GM23338 (cell line): ENCODE data around the gene CNP. TPM values are rescaled to one million over a fixed set of nuclear protein-coding genes. Genes with fewer than 3 reads are reported as not detected.

Experiments used
- ATAC-seq: fragments of 200-7000 bp; cut with Tn5 transposase; 3 replicates; pipeline ENCODE4 v1.9.1; 2020
- DNase-seq: peaks from one replicate; pipeline ENCODE4 v3.0.0-alpha.2; 2015; ENCODE audit warnings: low spot score
- H2AFZ ChIP-seq: fragments of 200-600 bp; sonication (generic); 2 replicates; pipeline ENCODE4 v1.8.0; 2016; ENCODE audit warnings: antibody characterized with exemption, mild to moderate bottlenecking, moderate library complexity
- H3F3A ChIP-seq: fragments of 200-600 bp; sonication (generic); replicated peaks from 2 replicates; pipeline ENCODE4 v1.8.0; 2017; ENCODE audit warnings: antibody characterized with exemption, mixed run types, low read depth
- H3K27ac ChIP-seq: fragments of 200-600 bp; sonication (generic); 2 replicates; pipeline ENCODE4 v1.6.1; 2016; ENCODE audit warnings: low read depth
- H3K27me3 ChIP-seq: fragments of 200-600 bp; sonication (generic); 2 replicates; pipeline ENCODE4 v1.8.0; 2016; ENCODE audit warnings: mild to moderate bottlenecking, mixed run types, moderate library complexity; ENCODE audit not compliant: insufficient read depth
- H3K36me3 ChIP-seq: fragments of 200-600 bp; sonication (generic); 2 replicates; pipeline ENCODE4 v1.8.0; 2016; ENCODE audit warnings: mild to moderate bottlenecking; ENCODE audit not compliant: insufficient read depth
- H3K4me1 ChIP-seq: fragments of 200-600 bp; sonication (generic); 2 replicates; pipeline ENCODE4 v1.8.0; 2016; ENCODE audit warnings: mild to moderate bottlenecking, moderate library complexity; ENCODE audit not compliant: insufficient read depth
- H3K4me2 ChIP-seq: fragments of 200-600 bp; sonication (generic); 2 replicates; pipeline ENCODE4 v1.7.1; 2017; ENCODE audit warnings: mixed run types
- H3K4me3 ChIP-seq: fragments of 200-600 bp; sonication (generic); 2 replicates; pipeline ENCODE4 v1.6.1; 2016; ENCODE audit warnings: mixed run types
- H3K79me2 ChIP-seq: fragments of 200-600 bp; sonication (generic); replicated peaks from 2 replicates; pipeline ENCODE4 v1.8.0; 2017; ENCODE audit warnings: mild to moderate bottlenecking; ENCODE audit not compliant: insufficient read depth
- H3K9me2 ChIP-seq: fragments of 200-600 bp; sonication (generic); 2 replicates; pipeline ENCODE4 v1.8.0; 2017; ENCODE audit not compliant: insufficient read depth
- H4K20me1 ChIP-seq: fragments of 200-600 bp; sonication (generic); replicated peaks from 2 replicates; pipeline ENCODE4 v1.8.0; 2017; ENCODE audit warnings: mild to moderate bottlenecking; ENCODE audit not compliant: insufficient read depth
- H3K27ac Mint-ChIP-seq: 2 replicates; pipeline ENCODE4 v1.8.0; 2020; ENCODE audit warnings: inconsistent platforms, mild to moderate bottlenecking, moderate library complexity, mixed read lengths
- H3K27me3 Mint-ChIP-seq: 3 replicates; pipeline ENCODE4 v1.8.0; 2022; ENCODE audit warnings: low read depth, mild to moderate bottlenecking, moderate library complexity, mixed read lengths, inconsistent platforms; ENCODE audit not compliant: insufficient read depth, poor library complexity
- H3K36me3 Mint-ChIP-seq: 3 replicates; pipeline ENCODE4 v1.8.0; 2021; ENCODE audit warnings: low read depth, mild to moderate bottlenecking, inconsistent platforms, moderate library complexity, mixed read lengths
- H3K4me1 Mint-ChIP-seq: 3 replicates; pipeline ENCODE4 v1.8.0; 2020; ENCODE audit warnings: mild to moderate bottlenecking, inconsistent platforms, mixed read lengths
- H3K4me3 Mint-ChIP-seq: 3 replicates; pipeline ENCODE4 v1.8.0; 2021; ENCODE audit warnings: moderate library complexity, mild to moderate bottlenecking, inconsistent platforms, mixed read lengths
- H3K9me3 Mint-ChIP-seq: 3 replicates; pipeline ENCODE4 v1.8.0; 2020; ENCODE audit warnings: moderate library complexity, mild to moderate bottlenecking, inconsistent platforms, mixed read lengths
- CREB1 ChIP-seq: fragments of 250-450 bp; sonication (Bioruptor Pico); IDR thresholded peaks from 2 replicates; pipeline ENCODE4 v1.5.0; 2020; ENCODE audit warnings: low read depth, mild to moderate bottlenecking, moderate library complexity
- JUNB ChIP-seq: IDR thresholded peaks from one replicate; pipeline ENCODE4 v1.6.1; 2016; ENCODE audit warnings: antibody characterized with exemption; ENCODE audit not compliant: unreplicated experiment
- NANOG ChIP-seq: IDR thresholded peaks from 2 replicates; pipeline ENCODE4 v1.6.1; 2016; ENCODE audit warnings: antibody characterized with exemption, borderline replicate concordance
- STAT1 ChIP-seq: IDR thresholded peaks from one replicate; pipeline ENCODE4 v1.6.1; 2016; ENCODE audit warnings: antibody characterized with exemption; ENCODE audit not compliant: unreplicated experiment
- ZNF114 ChIP-seq: fragments of 250-450 bp; sonication (Bioruptor Pico); IDR thresholded peaks from 2 replicates; pipeline ENCODE4 v1.5.0; 2020; ENCODE audit warnings: mild to moderate bottlenecking, moderate library complexity
- ZNF331 ChIP-seq: fragments of 250-450 bp; sonication (Bioruptor Pico); IDR thresholded peaks from 2 replicates; pipeline ENCODE4 v1.5.0; 2020; ENCODE audit warnings: low read depth, mild to moderate bottlenecking, moderate library complexity
- polyA plus RNA-seq: library from polyadenylated mRNA; unstranded; fragments of >200 nt; fragmentation: Nextera tagmentation; extraction: Ambion mirVana; gene quantifications from 2 replicates; pipeline ENCODE4 v1.2.1, GENCODE V29; 2016
- total RNA-seq: library from RNA; depleted of rRNA; stranded (reverse); fragments of >200 nt; shearing (Covaris generic); gene quantifications from 2 replicates; pipeline ENCODE4 v1.2.3, GENCODE V29; 2014
- TF ChIP-seq, protein P1 (sequence below): IDR thresholded peaks from 2 replicates; pipeline ENCODE4 v1.6.1; 2016; ENCODE audit warnings: antibody characterized with exemption
- TF ChIP-seq, protein P2 (sequence below): fragments of 250-450 bp; sonication (Bioruptor Pico); IDR thresholded peaks from 2 replicates; pipeline ENCODE4 v1.5.0; 2020; ENCODE audit warnings: mild to moderate bottlenecking, moderate library complexity

The CNP gene
- total and polyA plus RNA-seq, 2 experiments from 2014 or later, result 30.8 to 47.8 TPM

GRCh38 chr17:41974031-41974430 is 7.4 kb downstream of the CNP start (continued):
- TF ChIP-seq, protein P1, sequence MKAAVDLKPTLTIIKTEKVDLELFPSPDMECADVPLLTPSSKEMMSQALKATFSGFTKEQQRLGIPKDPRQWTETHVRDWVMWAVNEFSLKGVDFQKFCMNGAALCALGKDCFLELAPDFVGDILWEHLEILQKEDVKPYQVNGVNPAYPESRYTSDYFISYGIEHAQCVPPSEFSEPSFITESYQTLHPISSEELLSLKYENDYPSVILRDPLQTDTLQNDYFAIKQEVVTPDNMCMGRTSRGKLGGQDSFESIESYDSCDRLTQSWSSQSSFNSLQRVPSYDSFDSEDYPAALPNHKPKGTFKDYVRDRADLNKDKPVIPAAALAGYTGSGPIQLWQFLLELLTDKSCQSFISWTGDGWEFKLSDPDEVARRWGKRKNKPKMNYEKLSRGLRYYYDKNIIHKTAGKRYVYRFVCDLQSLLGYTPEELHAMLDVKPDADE, result no peak
- TF ChIP-seq ZNF114 (CRISPR knock-in tag) (no peak), STAT1 (no peak), CREB1 (CRISPR knock-in tag) (no peak), JUNB (no peak)
- TF ChIP-seq, protein P2, sequence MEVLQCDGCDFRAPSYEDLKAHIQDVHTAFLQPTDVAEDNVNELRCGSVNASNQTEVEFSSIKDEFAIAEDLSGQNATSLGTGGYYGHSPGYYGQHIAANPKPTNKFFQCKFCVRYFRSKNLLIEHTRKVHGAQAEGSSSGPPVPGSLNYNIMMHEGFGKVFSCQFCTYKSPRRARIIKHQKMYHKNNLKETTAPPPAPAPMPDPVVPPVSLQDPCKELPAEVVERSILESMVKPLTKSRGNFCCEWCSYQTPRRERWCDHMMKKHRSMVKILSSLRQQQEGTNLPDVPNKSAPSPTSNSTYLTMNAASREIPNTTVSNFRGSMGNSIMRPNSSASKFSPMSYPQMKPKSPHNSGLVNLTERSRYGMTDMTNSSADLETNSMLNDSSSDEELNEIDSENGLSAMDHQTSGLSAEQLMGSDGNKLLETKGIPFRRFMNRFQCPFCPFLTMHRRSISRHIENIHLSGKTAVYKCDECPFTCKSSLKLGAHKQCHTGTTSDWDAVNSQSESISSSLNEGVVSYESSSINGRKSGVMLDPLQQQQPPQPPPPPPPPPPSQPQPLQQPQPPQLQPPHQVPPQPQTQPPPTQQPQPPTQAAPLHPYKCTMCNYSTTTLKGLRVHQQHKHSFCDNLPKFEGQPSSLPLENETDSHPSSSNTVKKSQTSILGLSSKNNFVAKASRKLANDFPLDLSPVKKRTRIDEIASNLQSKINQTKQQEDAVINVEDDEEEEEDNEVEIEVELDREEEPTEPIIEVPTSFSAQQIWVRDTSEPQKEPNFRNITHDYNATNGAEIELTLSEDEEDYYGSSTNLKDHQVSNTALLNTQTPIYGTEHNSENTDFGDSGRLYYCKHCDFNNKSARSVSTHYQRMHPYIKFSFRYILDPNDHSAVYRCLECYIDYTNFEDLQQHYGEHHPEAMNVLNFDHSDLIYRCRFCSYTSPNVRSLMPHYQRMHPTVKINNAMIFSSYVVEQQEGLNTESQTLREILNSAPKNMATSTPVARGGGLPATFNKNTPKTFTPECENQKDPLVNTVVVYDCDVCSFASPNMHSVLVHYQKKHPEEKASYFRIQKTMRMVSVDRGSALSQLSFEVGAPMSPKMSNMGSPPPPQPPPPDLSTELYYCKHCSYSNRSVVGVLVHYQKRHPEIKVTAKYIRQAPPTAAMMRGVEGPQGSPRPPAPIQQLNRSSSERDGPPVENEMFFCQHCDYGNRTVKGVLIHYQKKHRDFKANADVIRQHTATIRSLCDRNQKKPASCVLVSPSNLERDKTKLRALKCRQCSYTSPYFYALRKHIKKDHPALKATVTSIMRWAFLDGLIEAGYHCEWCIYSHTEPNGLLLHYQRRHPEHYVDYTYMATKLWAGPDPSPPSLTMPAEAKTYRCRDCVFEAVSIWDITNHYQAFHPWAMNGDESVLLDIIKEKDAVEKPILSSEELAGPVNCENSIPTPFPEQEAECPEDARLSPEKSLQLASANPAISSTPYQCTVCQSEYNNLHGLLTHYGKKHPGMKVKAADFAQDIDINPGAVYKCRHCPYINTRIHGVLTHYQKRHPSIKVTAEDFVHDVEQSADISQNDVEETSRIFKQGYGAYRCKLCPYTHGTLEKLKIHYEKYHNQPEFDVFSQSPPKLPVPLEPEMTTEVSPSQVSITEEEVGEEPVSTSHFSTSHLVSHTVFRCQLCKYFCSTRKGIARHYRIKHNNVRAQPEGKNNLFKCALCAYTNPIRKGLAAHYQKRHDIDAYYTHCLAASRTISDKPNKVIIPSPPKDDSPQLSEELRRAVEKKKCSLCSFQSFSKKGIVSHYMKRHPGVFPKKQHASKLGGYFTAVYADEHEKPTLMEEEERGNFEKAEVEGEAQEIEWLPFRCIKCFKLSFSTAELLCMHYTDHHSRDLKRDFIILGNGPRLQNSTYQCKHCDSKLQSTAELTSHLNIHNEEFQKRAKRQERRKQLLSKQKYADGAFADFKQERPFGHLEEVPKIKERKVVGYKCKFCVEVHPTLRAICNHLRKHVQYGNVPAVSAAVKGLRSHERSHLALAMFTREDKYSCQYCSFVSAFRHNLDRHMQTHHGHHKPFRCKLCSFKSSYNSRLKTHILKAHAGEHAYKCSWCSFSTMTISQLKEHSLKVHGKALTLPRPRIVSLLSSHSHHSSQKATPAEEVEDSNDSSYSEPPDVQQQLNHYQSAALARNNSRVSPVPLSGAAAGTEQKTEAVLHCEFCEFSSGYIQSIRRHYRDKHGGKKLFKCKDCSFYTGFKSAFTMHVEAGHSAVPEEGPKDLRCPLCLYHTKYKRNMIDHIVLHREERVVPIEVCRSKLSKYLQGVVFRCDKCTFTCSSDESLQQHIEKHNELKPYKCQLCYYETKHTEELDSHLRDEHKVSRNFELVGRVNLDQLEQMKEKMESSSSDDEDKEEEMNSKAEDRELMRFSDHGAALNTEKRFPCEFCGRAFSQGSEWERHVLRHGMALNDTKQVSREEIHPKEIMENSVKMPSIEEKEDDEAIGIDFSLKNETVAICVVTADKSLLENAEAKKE (CRISPR knock-in tag), result no peak

- no peaks in the 10 kb centered on the region for H3K9me2 ChIP-seq
- Mint-ChIP-seq H3K27ac (no peak overlapping the region), H3K36me3 (peaks cover 76% of the 10 kb centered on the region), H3K4me3 (no peak overlapping the region), H3K27me3 (peaks cover 8% of the 10 kb centered on the region), H3K9me3 (no peaks in the 10 kb centered on the region), H3K4me1 (no peaks in the 10 kb centered on the region)
- peaks cover 7% of the 10 kb centered on the region for H4K20me1 ChIP-seq
- no peaks in the 10 kb centered on the region for H3K4me1 ChIP-seq
- H3K79me2 ChIP-seq, result no peaks in the 10 kb centered on the region
- H3K4me3 ChIP-seq, result no peak overlapping the region
- ATAC-seq, result no peak
- peaks cover 36% of the 10 kb centered on the region for H3K36me3 ChIP-seq
- no peaks in the 10 kb centered on the region for H3K27me3 ChIP-seq
- H2AFZ ChIP-seq, result no peak overlapping the region
- peaks cover 18% of the 10 kb centered on the region; the same call in 1 of the 2 replicates for H3F3A ChIP-seq
- H3K27ac ChIP-seq, result no peak overlapping the region
- DNase-seq, result no peak
- no peak overlapping the region for H3K4me2 ChIP-seq
- TF ChIP-seq, protein P2 (CRISPR knock-in tag), result no peak
- TF ChIP-seq NANOG (no peak), ZNF331 (CRISPR knock-in tag) (no peak), STAT1 (no peak)
These were observed 8.1 kb downstream of the CNP start for GRCh38 chr17:41974658-41975057.
